Measurements from ENCODE around the gene CLC.

GRCh38 chr19:39731685-39732084 is 6.1 kb downstream of the CLC start:
- TF ChIP-seq CTCF (IDR thresholded peaks at IDR 0.05; ENCODE audit: low read length) (no peak), EZH2 (IDR thresholded peaks at IDR 0.05; ENCODE audit: borderline replicate concordance, low read length) (no peak)

All from OCI-LY1 (cell line).